Measurements from ENCODE around the gene PRAMEF9.
"Not testable (repeated sequence)": the region's sequence is repeated elsewhere in the genome, so short reads cannot be mapped to it uniquely, and the experiment has no call there.

The PRAMEF9 gene

DNA sequence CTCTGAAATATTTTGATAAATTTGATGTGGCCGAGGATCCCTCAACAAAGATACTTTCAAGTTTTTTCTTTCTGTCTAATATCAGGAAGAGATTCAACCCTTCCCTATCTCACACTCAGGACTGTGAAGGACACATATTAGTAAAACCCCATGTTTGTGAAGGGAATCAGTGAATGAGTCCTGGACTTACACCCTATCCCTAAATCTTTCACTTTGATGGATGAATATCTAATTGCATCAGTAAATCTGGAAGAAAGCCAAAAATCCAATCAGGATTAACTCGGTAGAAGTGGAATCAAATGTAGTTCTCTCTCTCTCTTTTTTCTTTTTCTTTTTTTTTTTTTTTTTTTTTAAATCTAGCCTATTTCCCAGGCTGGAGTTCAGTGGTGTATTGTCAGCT, at the start of gene PRAMEF9:
PRAMEF9 (plus strand) TSS at position 301 of the 400 bp plus-strand sequence. CDS start 3,433 bp downstream, outside the sequence.
- DNase-seq = not testable (repeated sequence)

GRCh38 chr1:13155909-13156308, 15.7 kb upstream of the PRAMEF9 start, which contains the start of gene PRAMEF26:
Gene PRAMEF26 (minus strand): TSS chr1:13156009. CDS start chr1:13153095, 2,914 bp downstream.
- not testable (repeated sequence) for DNase-seq

DNA sequence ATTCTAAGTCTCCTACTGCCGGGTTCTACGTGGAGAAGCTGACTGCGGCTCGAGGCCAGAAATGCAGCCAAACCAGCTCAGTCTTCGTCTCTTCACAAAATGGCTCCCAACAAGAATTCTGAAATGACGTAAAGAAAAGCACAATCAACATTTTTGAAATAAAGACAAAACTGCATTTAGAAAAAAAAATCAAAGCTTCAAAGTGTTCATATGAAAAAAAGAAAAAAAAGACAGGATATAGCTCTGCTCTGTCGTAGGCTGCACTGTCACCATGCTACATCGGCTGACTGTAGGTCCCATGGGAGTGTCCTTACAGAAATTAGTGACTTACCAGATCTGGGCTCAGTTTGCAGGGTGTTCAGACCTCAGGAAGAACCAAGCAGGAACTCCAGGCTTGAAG, 6.1 kb upstream of the PRAMEF9 start, which contains the start of gene HNRNPCL4:
HNRNPCL4 (minus strand) TSS at position 101 of the 400 bp plus-strand sequence. CDS start 164 bp downstream, outside the sequence.
- not testable (repeated sequence) for DNase-seq

DNA sequence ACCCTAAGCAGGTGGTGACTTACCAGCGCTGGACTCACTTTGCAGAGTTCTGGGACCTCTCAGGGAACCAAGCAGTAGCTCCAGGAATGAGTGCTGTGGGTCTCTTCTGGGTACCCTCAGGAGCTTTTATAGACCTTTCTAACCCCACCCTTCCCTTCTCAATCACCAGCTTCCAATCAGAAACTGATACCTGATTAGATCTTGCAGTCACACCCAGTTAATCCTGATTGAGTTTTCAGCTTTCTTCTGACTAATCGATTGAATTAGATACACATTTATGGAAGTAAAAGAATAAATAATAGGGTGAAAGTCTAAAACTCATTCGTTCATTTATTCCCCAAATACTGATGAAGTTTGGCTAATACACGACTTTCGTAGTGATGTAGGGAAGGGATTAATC, 29.7 kb downstream of the PRAMEF9 start, which contains the start of gene PRAMEF13:
PRAMEF13 (minus strand) TSS at position 101 of the 400 bp plus-strand sequence. CDS start 1,820 bp downstream, outside the sequence.
- not testable (repeated sequence) for DNase-seq

- not testable (repeated sequence) for DNase-seq
Observed at GRCh38 chr1:13208712-13209111, 37.1 kb downstream of the PRAMEF9 start.

- not testable (repeated sequence) for DNase-seq
Observed at GRCh38 chr1:13216619-13217018, 45.0 kb downstream of the PRAMEF9 start.

GRCh38 chr1:13219203-13219602, 47.6 kb downstream of the PRAMEF9 start:
- not testable (repeated sequence) for DNase-seq

- DNase-seq = not testable (repeated sequence)
Observed at GRCh38 chr1:13222788-13223187, 51.1 kb downstream of the PRAMEF9 start.

DNA sequence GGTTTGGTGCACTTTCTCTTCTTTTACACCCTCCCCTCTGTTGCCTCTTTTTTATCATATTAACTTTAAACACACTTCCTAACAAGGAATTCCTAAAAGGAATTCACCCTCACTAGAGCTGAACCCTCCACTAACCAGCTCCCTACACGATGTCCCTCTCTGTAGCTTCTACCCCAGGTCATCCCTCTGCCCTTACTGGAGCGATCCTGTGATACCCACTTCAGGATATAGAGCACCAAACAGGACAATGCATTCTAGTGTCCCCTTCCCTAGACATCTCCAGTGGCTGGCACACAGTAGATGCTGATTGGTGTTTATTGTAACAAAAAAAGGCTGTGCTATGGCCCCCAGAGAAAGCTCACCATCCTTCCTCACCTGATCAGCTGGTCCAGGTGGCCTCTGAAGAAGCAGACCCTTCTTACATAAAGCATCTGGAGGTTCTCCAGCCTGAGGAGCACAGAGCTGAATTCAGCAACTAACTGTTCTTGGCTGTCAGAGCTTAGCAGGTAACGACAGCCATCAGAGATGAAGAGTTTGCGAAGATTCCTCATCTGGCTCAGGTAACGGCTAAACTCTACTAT, 52.9 kb downstream of the PRAMEF9 start:
- no peak for DNase-seq

DNA sequence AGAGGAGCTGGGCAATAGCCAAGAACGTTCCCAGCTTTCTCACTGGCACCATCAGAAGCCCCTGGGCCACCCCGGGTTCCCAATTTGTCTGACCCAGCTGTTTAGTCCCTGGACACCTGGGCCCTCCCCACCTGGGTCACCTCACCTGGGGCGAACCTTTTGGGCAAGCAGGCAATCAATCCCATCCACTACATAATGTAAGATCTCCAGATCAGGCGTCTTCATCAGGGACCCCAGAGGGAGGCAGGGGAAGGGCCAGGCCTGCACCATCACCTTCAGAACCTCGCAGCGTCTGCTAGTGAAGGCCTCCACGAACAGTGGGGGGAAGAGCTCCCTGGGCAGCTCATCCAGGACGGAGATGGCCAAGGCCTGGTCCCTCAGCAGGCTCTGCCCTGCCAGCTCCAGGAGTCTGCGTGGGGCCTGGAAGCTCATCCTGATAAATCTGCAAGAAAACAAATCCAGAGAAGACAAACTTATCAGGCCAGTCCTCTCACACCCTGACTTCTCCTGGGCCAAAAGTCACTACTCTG, 54.1 kb downstream of the PRAMEF9 start, which contains the start of gene PRAMEF18:
PRAMEF18 (minus strand) TSS at position 480 of the 530 bp plus-strand sequence; CDS start at position 432, 48 bp downstream.
- DNase-seq = not testable (repeated sequence)

DNA sequence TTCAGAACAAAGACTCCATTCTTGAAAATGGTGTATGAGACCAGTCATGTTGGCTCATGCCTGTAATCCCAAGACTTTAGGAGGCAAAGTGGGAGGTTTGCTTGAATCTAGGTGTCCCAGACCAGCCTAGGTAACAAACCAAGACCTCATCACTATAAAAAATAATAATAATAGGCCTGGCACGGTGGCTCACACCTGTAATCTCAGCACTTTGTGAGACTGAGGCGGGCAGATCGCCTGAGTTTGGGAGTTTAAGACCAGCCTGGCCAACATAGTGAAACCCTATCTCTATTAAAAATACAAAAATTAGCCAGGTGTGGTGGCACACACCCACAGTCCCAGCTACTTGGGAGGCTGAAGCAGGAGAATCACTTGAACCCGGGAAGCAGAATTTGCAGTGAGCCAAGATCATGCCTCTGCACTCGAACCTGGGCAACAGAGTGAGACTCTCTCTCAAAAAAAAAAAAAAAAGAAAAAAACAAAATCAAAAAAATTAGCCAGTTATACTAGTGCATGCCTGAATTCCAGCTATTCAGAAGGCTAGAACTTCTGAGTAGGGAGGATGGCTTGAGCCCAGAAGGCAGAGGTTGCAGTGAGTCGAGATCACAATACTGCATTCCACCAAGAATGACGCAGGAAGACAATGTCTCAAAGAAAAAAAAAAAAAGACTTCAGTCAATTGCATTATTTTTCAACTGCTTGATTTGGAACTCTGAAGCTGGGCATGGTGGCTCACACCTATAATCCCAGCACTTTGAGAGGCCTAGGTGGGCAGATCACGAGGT, 55.8 kb downstream of the PRAMEF9 start:
- DNase-seq = not testable (repeated sequence)

GRCh38 chr1:13228343-13228781, 56.7 kb downstream of the PRAMEF9 start:
- DNase-seq = no peak
